Fibroblast of pulmonary artery (primary cell): ENCODE data around the gene USP26.
"Not testable (repeated sequence)": the region's sequence is repeated elsewhere in the genome, so short reads cannot be mapped to it uniquely, and the experiment has no call there.

ENCODE experiments used
- DNase-seq: peaks from one replicate; pipeline ENCODE4 v3.0.0-alpha.2; 2010; ENCODE audit warnings: low read depth
- H3K4me3 ChIP-seq: replicated peaks from 2 replicates; pipeline ENCODE4 v1.5.1; 2011; ENCODE audit warnings: low read depth, mild to moderate bottlenecking, control low read depth, low read length, moderate library complexity
- CTCF ChIP-seq: IDR thresholded peaks from 2 replicates; pipeline ENCODE4 v1.5.1; 2011; ENCODE audit warnings: mild to moderate bottlenecking, control low read depth, low read length, inconsistent platforms; ENCODE audit errors: missing control alignments

USP26 gene

GRCh38 chrX:133085785-133086184 is 11.1 kb downstream of the USP26 start:
- no peak for TF ChIP-seq CTCF
- no peak overlapping the region for H3K4me3 ChIP-seq
- DNase-seq = no peak

- not testable (repeated sequence) for H3K4me3 ChIP-seq, DNase-seq
Measured at GRCh38 chrX:133085056-133085455, 11.9 kb downstream of the USP26 start.

GRCh38 chrX:133083899-133084298 is 13.0 kb downstream of the USP26 start:
- no peak for TF ChIP-seq CTCF
- no peak overlapping the region for H3K4me3 ChIP-seq
- no peak for DNase-seq

- DNase-seq = no peak
- no peak for TF ChIP-seq CTCF
- H3K4me3 ChIP-seq = no peak overlapping the region
Measured at GRCh38 chrX:133081990-133082389, 14.9 kb downstream of the USP26 start.

- H3K4me3 ChIP-seq, DNase-seq: not testable (repeated sequence)
Measured at GRCh38 chrX:133077856-133078255, 19.1 kb downstream of the USP26 start.

GRCh38 chrX:133072566-133072965 is 24.3 kb downstream of the USP26 start:
- no peak overlapping the region for H3K4me3 ChIP-seq
- no peak for DNase-seq
- TF ChIP-seq CTCF = no peak

- TF ChIP-seq CTCF = no peak
- H3K4me3 ChIP-seq = no peak overlapping the region
- DNase-seq = no peak
Measured at GRCh38 chrX:133068461-133068860, 28.4 kb downstream of the USP26 start.

- TF ChIP-seq CTCF = no peak
- no peak for DNase-seq
- no peak overlapping the region for H3K4me3 ChIP-seq
Measured at GRCh38 chrX:133056341-133056740, 40.6 kb downstream of the USP26 start.
